GM18873 (cell line): ENCODE measurements around the gene ACADSB.

Experiments used
- ATAC-seq: cut with Tn5 transposase; IDR thresholded peaks from one replicate; pipeline ENCODE4 v1.9.1; 2021; ENCODE audit warnings: mild to moderate bottlenecking, moderate library complexity, moderate number of reproducible peaks; ENCODE audit not compliant: unreplicated experiment, low FRiP score

Gene ACADSB

DNA sequence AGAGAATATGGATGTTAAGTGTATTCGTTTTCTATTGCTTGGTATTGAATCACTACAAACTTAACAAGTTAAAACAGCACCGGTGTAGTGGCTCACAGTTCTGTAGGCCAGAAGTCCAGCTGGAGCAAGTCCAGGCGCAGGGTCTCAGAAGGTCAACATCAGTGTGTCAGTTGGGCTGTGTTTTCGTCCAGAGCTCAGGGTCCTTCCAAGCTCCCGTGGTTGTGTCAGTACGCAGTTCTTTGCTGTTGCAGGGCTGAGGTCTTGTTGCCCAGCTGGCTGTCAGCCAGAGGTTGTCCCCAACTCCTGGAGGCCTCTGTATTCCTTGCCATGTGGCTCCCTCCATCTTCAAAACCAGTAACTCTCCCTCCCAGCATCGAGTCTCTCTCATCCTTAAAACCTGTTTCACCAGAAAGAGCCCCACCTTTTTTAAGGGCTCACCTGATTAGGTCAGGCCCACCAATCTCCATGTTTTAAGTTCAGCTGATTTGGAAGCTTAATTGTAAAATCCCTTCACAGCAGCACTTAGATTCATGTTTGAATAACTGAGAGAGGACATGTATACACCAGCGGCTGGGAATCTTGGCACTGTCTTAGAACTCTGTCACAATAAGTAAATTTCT is 26.8 kb downstream of the ACADSB start:
- no peak for ATAC-seq

DNA sequence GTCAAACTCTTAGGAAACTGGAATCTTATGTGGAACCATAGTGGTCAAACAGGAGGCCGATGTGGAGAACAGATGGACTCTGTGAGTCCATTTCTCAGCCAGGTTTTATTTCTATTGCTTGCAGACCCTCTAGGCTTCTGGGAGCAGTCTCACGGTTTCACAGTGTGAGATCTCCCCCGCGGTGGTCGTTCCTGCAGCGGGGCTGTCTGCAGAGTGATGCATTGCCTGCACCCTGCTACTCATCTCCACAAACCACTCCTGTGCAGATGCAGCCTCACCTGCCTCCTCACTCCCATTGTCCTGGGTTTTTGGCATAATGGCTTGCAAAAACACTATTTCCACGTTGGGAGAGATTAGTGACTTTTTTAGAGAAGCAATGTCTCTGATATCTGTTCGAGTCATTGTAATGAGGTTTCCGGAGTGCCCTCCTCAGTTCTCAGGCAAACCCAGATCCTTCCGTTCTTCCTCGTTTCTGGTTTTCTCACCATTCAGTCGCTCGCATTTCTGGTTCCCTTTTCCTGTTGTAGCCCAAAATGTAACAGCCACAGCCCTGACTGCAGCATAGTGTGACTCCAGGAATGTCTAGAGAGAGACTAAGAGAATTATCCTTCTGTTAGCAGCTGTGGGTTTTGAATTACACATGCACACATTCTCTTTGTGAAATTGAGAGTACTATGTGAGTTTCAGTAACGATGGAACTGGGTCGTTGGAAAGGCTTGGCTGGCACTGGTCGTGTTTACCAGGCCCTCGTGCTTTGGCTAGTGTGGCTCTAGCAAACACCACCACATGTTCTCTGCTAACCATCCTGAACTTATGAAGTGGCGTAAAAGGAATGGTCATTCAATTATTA is 30.2 kb downstream of the ACADSB start:
- no peak for ATAC-seq

DNA sequence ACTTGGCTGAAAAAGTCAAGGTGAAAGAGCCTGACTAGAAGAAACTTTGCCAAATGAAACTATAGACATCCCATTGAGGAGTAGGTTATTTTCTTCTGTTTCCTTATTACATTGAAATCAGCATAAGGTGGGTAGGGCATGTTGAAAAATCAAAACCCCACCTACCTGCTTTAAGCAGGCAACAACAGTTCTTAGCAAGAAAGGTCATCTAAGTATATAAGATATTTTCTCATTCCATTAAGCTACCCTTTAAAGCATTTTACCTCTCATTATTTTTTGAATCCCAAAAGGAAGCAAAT is 30.8 kb downstream of the ACADSB start:
- ATAC-seq: no peak

DNA sequence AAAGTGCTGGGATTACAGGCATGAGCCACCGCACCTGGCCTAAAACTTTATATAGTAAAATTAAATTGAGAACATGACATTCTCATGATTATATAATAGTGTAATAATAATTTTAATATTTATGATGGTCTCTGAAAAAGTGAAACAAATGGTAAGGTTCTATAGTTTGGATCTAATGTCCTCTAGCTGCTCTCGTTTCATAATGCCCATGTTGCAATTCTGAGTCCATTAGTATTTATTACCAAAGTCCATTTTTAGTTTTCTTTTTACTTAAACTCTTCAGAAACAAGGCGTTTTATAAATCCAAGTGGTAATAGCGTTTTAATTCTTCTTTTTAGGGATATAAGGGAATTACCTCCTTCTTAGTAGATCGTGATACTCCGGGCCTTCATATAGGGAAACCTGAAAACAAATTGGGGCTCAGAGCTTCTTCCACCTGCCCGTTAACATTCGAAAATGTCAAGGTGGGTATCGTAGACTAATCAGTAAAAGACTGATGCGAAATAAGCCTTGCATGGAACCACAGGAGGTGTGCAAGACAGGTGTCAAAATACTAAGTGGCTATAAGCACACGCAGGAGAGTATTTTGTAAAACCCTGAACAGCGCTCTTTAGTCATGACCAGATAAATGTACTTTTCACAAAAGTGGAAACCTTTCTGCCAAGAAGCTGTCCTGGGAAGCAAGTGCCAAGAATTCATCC is 34.1 kb downstream of the ACADSB start:
- no peak for ATAC-seq

DNA sequence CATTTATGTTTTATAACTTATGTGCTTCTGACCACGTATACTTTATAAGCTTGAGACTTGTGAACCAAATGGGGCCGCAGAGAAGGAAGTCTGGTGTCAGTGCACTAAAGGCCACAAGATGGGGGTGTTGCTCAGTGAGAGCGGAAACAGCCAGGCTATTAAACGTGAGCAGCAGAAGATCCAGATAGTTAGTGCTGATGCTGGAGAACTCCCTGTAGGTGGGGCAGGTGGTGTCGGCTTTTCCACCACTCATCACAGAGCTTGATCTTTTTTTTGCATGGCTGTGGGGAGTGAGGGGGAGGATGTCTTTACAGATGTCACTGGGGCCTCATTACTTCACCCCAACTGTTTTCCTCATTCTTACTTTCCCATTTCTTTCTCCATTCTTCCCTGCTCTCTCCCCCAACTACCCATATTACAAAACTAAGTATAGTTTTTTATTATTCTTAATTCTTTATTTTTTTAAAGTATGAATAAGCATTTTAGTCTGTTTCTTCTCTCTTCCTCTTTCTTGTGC is 34.7 kb downstream of the ACADSB start:
- peak; percentile 51 for ATAC-seq

DNA sequence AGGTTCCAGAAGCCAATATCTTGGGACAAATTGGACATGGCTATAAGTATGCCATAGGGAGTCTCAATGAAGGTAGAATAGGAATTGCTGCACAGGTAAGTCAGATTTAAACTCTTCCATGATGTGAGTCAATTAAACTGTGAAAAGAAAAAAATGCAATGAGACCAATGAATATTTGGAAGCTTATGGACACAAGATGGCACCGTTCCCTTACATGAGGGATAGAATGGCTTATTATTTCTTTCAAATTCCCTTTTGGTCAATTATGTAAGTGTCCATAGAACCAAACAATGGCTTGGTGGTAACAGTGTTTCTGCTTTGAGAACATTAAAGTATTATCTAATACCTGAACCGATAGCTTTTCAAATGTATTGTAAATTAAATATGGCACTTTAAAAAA is 35.6 kb downstream of the ACADSB start:
- no peak for ATAC-seq

DNA sequence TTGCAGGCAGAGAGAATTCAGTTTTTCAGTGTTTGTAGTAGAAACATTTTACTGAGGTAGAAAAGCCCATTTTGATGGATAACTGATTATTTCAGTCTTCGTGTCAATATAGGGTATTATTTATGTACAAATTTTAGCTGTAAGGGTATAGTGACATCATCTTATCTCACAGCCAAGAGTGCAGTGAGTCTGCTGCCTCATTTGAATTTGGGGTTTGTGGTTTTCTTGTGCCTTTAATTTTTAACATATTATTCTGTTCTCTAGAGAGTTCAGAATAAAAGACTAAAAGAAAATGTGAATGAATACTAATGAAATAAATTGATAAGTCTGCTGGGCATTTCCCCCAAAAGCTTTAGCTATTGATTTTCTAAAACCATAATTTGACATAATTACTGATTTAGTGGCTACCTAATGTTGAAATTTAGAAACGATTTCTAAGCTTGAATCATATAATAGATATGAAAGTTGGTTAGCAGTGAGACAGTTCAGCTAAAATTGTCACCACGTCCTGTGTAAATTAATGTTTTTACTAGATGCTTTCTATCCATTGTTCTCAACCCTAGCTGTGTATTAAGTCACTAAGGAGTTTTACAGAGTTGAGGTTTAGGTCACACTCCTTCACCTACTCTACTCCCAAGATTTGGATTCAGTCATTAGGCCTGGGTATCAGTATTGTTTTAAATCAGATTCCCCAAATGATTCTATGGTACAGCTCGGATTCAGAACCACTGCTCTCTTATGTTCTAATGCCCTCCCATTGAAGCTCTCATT is 37.3 kb downstream of the ACADSB start:
- no peak for ATAC-seq

DNA sequence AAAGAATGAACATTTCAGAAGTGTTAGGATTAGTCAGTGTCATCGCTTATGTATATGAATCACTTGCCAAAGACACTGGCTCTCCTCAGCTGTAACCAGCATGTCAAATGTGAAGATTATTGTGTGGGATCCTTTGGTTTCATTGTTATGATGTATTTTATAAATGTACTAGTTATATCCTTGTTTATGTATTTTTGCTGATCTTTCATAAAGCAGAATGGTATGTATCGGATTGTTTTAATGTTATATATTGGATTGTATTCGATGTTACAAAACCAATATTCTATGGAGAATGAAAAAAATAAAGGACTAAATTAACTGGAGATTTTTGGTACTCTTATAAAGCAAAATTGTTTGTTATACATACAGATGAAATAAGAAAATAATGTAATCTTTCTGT is 49.2 kb downstream of the ACADSB start:
- no peak for ATAC-seq

DNA sequence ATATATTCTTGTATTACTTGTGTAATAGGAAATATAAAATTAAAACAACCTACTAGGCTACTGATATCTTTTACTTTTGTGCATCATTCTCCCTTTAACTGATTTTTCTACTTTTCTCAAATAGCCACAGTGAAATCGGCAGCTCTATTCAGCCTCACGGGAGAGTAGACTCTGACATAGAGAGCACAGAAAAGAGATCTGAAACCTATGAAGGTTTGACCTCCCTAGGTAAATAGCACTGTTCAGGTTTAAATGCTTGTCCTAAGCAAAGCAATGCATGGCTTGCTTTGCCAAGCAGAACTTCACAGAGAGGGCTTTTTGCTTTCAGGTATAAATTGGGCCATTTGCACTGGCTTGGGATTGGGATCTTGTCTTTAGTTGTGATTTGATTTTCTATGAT is 53.1 kb downstream of the ACADSB start:
- ATAC-seq: no peak

DNA sequence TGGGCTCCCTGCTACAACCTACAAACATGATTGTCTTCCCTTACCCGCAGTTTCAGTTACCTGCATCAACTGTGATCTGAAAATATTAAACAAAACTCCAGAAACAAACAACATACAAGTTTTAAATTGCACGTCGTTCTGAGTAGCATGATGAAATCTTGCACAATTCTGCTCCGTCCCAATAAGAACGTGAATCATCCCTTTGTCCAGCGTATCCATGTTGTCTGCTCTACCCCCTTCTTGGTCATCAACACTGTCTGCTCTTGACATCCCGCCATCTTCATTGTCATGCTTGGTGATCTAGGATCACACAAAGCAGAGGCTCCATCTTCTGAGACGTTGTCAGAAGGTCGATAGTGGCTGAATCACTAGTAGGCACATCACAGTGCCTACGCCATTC is 53.9 kb downstream of the ACADSB start:
- no peak for ATAC-seq

DNA sequence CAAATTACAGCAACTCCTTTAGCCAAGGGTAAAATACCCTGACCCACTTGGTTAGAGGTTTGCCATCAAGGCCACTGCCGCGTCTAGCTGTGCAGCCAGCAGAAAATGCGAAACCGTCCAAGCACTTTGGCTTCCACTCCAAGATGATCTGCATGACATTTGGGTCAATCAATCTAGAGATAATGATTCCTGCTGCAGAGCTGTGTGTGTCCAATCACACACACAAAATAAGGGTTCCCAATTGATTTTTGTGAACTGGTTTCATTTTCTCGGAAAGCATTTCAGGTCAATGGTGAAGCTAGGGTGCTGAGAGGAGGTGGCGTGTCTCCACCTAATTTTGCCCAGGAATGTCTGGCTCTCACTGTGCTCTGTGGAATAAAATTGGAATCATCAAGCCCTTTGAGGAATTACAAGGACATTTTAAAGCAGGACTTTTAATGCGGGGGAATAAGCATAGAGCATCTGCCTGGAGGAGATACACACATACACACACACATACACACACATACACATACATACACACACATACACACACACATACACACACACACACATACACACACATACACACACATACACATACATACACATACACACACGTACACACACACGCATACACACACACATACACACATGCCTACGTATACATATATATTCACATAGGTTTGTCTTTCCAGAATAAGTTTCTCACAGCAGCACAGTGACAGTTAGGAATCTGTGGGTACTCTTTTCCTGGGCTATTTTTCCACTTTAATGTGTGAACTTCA is 59.5 kb downstream of the ACADSB start:
- no peak for ATAC-seq

DNA sequence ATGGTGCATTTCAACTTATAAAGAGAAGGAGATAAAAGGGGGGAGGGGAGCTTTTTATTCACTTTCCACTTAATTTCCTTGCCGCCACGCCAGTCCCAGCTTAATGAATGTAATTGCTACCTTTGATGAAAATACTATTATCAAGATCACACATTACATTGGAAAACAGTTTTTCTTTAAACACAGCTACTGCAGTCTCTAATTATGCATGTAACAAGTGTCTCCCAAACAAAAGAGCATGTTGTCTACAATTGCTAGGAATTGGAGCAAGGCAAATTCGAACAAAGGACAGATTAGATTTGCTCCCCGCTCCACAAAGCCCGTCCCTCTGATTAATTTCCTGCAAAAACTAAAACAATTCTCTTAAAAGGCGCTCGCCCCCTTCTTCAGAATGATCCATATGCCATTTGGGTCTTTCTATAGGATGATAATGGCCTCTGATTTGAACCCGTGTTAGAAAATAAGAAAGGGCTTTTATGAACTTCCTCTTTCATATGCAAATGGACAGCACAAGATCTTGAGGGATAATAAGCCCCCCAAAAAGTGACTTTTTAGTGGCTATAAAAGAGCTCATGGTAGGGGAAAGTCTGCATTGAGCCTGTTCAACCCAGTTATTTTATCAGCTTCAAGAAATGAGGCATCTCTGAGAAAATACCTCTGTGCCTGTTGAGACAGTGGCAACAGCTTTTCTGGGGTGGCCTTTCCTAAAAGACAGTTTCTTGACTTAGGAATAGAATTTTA is 60.6 kb downstream of the ACADSB start:
- ATAC-seq: no peak

DNA sequence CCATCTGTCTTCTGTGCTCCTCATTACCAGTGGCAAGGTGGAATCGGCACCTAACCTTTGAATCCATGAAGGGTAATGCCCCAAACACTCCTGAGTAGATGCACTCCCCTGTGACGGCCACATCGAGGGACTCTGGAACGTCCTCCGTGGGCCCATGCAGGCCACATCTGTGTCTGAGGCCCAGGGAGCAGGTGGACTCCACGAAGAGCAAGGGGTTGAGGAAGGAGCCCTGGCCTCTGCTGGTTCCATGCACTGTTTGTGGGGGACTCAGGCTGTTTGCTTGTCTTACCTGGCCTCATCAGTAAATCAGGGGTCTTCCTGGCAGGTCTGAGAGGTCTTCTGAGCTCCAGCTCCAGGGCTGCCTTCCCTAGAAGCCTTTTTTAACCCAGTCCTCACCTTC is 64.4 kb downstream of the ACADSB start:
- no peak for ATAC-seq

DNA sequence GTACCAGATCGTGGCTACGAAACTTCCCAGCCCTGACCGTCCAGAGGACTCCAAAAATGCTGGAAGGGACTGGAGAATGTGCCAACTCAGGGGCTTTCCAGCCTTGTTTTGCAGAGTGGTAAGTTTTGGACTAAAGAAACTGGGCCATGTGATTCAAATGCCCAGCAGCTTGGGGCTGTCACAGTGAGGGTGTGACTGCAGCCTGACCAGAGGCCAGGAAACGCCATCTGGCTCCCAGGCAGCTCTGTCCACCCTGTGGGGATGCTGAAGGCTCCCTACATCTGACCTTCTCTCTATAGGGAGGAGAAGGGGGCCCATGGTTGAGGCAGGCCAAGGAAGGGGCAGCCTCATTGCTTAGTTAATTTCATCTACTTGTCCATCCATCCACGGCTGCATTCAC is 65.4 kb downstream of the ACADSB start:
- ATAC-seq: no peak

DNA sequence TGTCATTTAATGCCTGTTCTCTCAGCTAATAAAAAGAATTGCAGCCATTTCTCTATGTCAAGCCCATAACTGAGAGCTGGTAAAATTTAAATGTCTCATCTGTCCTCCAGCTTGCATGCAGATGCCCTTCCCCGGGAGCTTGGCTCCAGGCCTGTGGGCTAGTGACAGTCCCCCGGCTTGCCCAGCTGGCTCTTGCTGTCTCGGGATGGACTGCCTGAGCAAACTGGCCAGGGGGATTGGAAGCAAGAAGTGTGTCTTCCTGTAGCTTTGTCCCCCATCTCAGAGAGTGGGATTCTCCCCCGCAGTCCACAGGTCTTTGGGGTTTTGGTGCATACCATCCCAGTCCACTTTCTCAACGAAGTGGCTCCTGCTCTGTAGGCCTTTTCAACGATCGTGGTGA is 73.1 kb downstream of the ACADSB start:
- no peak for ATAC-seq

DNA sequence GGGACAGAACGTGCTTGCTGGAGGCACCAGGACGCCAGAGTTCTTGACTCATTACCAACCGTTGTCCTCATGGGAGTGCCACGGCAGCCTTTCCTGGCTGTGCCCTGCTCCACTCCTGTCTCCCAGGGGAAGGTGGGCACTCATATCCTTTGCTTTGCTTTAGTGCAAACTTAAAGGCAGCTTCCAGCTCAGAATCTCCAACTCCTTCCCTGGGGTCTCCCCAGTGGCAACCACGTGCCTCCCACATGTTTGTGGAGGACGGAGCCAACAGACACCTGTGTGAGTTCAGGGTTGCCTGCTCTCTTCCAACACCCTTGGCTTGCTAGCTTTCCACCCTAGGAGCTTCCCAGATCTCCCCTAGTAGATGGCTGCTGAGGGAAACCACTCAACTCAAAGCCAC is 75.0 kb downstream of the ACADSB start:
- no peak for ATAC-seq

DNA sequence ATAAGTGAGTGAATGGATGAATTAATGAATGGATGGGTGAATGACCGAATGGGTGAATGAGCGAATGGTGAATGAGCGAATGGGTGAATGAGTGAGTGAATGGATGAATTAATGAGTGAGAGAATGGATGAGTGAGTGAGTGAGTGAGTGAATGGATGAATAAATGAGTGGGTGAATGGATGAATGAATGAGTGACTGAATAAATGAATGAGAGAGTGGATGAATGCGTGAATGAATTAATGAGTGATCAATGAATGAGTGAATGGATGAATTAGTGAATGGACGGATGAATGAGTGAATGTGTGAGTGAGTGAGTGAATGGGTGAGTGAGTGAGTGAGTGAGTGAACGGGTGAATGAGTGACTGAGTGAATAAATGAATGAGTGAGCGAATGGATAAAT is 77.5 kb downstream of the ACADSB start:
- ATAC-seq: no peak

DNA sequence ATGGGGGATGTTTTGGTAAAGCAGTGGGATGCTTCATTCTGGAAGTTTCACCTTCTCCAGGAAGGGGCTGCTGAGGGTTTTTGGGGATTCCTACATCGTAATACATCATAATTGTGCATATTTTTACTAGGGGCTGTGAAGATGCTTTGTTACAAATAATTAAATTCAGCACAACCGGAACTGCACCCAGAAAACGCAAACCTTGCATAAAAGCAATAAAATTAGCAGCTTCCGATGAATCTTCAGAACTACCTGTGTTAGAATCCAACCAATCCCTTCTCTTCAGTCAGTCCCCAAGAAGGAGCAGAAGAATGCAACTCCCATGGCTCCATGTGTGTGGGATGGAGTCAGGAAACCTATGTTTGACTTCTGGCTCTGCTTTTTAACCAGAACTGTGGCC is 78.5 kb downstream of the ACADSB start:
- no peak for ATAC-seq

DNA sequence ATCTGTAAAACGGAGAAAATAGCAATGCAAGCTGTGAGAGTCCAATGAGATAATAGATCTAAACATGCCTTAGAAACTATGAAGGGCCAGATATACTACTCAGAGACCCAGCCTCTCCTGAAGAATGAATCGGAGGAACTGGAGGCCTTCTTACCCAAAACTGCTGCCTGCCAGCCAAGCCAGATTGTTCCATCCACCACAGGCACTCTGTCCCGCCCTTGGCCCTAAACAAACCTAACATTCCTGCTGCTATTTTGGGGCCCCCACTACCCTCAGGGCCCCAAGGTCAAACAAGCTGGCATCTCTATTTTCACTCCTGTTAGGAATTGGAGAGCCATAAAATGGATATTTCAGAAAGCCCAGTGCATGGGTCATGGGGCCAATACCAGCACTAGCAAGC is 79.0 kb downstream of the ACADSB start:
- ATAC-seq: no peak
